Measurements from ENCODE around the gene TLE3. TPM values are rescaled to one million over a fixed set of nuclear protein-coding genes. Genes with fewer than 3 reads are reported as not detected.
"Not testable (repeated sequence)": the region's sequence is repeated elsewhere in the genome, so short reads cannot be mapped to it uniquely, and the experiment has no call there.

Gene TLE3
- polyA plus RNA-seq, 4 donors, result 30.9 to 51.6 (median 39.8) TPM

- no peak for DNase-seq (ENCODE audit: low read depth in 4 of 4, low spot score in 2 of 4)
These were observed 29.6 kb upstream of the TLE3 start for GRCh38 chr15:70127288-70127746.

GRCh38 chr15:70126362-70126761 is 28.6 kb upstream of the TLE3 start:
- no peak for DNase-seq (ENCODE audit: low read depth in 4 of 4, low spot score in 2 of 4)

- DNase-seq (ENCODE audit: low read depth in 4 of 4, low spot score in 2 of 4), result no peak
These were observed 27.9 kb upstream of the TLE3 start for GRCh38 chr15:70125605-70126004.

DNA sequence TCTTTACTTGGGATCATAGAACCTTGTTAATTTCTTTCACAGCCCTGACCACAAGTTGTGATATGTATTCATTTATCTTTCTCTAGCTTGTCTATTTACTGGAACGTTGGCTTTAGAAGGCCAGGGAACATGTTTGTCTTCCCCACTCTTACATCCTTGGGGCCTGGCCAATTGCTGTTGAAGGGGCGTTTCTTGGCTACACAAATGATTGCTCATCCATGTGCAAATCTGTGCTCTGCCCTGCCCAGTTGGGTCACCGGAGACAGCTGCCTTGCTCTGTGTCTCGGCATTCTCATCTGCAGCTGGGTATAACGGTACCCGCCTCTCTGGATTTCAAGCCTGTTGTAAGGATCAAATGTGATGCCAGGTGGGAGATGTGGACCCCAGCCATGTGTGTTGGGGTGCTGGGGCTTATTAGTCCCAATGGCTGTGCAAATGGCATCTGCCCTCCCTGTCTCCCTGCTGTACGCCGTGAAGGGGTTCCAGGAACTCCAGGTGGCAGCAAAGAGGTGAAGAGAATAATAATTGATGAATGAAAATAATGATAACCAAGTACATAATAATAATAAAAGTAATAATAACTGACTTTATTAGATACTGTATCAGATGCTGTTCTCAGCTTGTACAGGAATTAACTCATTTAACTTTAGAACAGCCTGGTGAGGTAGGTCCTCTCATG is 24.0 kb upstream of the TLE3 start:
- no peak for DNase-seq (ENCODE audit: low read depth in 4 of 4, low spot score in 2 of 4)

GRCh38 chr15:70120958-70121623 is 23.4 kb upstream of the TLE3 start:
- no peak for DNase-seq (ENCODE audit: low read depth in 4 of 4, low spot score in 2 of 4)

DNA sequence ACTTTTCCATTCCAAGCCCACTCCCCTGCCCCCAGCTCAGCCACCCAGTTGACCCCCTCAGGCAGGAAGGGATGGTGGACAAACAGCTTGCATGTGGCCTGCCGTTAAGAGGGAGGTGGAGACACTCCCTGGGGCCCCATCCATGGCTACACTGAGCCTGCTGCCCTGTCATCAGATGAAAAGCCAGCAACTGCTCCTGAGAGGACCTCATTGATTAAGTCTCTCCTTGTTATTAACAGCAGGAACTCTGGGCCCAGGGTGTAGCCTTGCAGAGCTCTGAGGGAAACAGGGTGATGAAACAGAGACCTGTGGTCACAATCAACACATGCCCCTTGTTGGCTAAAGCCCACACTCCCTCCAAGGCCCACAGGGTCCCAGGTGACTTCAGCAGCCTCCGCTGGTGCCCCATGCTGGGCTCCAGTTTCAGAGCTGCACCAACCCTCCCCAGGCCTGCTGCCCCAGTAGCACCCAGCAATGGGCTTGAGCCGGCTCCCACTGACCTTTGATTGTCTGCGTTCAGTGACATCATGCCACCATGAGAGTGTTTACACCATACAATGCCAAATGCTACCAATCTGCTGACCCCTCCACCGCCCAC is 22.3 kb upstream of the TLE3 start:
- DNase-seq (ENCODE audit: low read depth in 4 of 4, low spot score in 2 of 4), result no peak

DNA sequence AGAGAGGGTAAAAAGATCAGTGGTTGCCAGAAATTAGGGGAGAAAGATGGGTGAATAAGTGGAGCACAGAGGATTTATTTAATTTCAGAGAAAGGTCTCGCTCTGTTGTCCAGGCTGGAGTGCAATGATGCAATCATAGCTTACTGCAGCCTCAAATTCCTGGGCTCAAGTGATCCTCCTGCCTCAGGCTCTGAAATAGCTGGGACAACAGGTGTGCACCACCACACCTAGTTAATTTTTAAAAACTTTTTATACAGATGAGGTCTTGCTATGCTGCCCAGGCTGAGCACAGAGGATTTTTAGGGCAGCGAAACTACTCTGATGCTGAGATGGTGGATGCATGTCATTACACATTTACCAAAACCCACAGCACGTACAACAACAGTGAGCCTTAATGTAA is 20.9 kb upstream of the TLE3 start:
- no peak for DNase-seq (ENCODE audit: low read depth in 4 of 4, low spot score in 2 of 4)

- DNase-seq (ENCODE audit: low read depth in 4 of 4, low spot score in 2 of 4), result no peak
These were observed 18.6 kb upstream of the TLE3 start for GRCh38 chr15:70116317-70116716.

DNA sequence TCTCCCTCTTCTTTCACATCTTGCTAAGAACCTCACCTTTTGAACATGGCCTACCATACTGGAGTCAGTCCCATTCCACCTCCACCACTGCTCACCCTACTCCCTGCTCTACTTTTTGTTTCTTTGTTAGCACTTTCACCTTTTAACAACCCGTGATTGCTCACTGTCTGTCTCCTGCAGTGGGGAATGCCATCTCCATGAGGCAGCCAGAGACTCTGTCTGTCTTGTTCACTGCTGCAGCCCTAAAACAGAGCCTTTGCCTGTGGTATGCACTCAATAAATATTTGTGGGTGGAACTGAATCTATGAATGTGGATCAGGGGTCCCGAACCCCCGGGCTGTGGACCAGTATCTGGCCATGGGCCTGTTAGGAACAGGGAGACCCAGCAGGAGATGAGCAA is 16.5 kb upstream of the TLE3 start:
- no peak for DNase-seq (ENCODE audit: low read depth in 4 of 4, low spot score in 2 of 4)

DNA sequence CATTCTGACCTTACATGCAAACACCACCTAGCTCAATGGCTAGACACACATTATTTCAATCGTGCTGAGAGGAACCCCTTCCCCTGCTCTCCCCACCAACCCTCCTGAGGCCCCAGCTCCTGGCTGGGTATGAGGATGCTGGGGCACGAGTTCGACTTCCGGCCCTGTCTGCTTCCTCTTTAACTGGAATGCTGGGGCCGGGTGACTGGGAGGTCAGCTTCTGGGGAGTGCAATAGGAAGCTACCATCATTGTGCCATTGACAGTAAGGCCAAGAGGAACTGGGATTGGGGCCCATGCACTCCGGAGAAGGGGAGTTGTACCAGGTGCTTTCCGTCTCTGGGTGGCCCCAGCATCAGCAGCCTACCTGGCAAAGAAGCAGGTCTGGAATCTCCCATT is 15.6 kb upstream of the TLE3 start:
- DNase-seq (ENCODE audit: low read depth in 4 of 4, low spot score in 2 of 4), result no peak

- DNase-seq (ENCODE audit: low read depth in 4 of 4, low spot score in 2 of 4), result not testable (repeated sequence)
These were observed 15.0 kb upstream of the TLE3 start for GRCh38 chr15:70112572-70113303.

- no peak for DNase-seq (ENCODE audit: low read depth in 4 of 4, low spot score in 2 of 4)
These were observed 14.3 kb upstream of the TLE3 start for GRCh38 chr15:70112074-70112395.

- DNase-seq (ENCODE audit: low read depth in 4 of 4, low spot score in 2 of 4), result peak in 1 of 4 donors; percentile 90
These were observed 13.7 kb upstream of the TLE3 start for GRCh38 chr15:70111203-70112073.

DNA sequence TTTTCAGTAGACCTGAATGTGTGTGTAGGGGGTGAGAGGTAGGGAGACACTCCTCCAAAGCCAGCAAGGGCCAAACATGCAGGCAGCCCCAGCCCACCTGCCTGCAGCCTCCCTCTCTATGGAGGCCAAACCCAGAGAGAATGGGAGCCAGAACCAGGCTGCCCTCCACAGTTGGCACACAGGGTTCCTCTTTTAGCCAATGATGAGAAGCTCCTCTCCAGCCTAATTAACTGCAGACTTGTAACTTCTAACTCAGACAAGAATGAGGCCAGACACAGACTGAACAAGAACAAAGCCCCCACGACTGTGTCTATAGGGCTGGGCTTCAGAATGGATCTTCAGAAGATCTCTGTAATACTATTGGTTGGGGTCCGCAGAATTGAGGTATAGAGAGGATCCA is 12.3 kb upstream of the TLE3 start:
- no peak for DNase-seq (ENCODE audit: low read depth in 4 of 4, low spot score in 2 of 4)

- no peak for DNase-seq (ENCODE audit: low read depth in 4 of 4, low spot score in 2 of 4)
These were observed 11.8 kb upstream of the TLE3 start for GRCh38 chr15:70109531-70109930.

DNA sequence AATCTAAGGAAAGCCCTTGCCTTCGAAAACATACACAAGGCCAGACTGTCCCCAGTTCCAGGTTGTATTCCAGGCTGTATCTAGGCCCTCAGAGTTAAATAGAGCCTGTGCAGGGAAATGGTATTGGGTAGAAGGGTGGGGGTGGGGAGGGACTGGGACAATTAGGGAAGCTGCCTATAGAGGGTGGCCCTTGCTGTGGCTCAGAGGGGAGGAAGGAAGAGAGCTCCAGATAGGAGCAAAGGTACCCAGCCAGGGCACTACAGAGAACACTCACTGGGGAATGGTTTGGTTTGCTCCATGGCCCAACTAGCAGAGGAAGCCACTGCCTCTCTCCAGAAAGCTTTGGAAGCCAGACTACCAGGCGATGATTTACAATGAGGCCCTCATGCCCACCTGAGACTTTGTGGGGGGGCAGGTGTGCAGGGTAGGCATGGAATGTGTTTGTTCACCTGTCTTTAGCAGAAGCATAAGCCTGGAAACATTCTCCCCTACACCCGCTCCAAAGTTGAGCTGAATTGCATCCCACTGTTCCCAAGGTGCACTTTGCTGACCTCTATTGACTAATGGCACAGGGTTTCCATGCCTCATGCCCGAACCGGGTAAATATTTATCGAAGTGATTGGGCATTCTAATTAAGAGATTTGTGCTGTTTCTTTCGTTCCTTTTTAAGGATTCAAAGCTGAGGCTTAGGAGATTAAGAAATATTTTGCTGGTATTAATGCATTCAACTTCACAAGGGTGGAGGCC is 6.3 kb upstream of the TLE3 start:
- no peak for DNase-seq (ENCODE audit: low read depth in 4 of 4, low spot score in 2 of 4)

- DNase-seq (ENCODE audit: low read depth in 4 of 4, low spot score in 2 of 4), result no peak
These were observed 5.1 kb upstream of the TLE3 start for GRCh38 chr15:70102827-70103226.

DNA sequence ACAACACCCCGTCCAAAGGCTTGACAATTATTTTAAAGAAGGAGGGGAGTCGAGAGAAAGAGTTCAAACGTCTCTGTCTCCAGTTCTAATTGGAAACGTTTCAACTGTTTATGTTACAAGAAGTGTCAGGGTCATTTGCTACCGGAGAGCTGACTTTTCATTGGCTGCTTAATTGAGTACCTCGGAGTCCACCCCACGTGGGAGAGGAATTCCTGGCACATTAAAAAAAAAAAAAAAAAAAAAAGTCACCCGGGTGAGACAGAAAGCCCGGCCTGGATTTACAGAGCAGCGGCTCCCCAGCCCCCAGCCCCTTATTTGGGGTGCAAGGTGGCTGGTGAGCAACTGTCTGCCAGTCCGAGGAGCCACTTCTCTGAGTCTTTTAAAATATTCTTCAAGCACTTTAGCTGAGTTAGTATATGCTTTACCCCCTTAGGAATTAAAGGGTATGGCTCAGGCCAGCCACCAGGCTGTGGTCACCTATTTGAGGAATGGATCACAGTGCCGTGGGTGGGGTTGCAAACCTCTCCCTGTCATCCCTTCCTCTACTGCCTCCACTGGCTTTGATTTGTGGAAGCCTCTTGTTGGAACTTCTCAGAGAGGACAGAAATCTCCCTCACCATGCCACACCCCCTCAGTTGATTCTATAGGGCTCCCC is 3.9 kb upstream of the TLE3 start:
- peak; percentile 84 to 95 (median 90) for DNase-seq (ENCODE audit: low read depth in 4 of 4, low spot score in 2 of 4)

All from left renal cortex interstitium (tissue), 4 donors.